Measurements from ENCODE around the gene SYNCRIP. TPM values are rescaled to one million over a fixed set of nuclear protein-coding genes. Genes with fewer than 3 reads are reported as not detected.
A peak's percentile ranks its signal among the peaks of the same experiment; 100 is the strongest.

The SYNCRIP gene
- total and polyA plus RNA-seq, 2 of the 13 experiments (the other 11 are each of a cell fraction or from before 2014, with no cell fraction given) = 8.1 to 112 TPM

GRCh38 chr6:85594197-85594930, 48.3 kb downstream of the SYNCRIP start (continued):
- TF ChIP-seq, protein P1, sequence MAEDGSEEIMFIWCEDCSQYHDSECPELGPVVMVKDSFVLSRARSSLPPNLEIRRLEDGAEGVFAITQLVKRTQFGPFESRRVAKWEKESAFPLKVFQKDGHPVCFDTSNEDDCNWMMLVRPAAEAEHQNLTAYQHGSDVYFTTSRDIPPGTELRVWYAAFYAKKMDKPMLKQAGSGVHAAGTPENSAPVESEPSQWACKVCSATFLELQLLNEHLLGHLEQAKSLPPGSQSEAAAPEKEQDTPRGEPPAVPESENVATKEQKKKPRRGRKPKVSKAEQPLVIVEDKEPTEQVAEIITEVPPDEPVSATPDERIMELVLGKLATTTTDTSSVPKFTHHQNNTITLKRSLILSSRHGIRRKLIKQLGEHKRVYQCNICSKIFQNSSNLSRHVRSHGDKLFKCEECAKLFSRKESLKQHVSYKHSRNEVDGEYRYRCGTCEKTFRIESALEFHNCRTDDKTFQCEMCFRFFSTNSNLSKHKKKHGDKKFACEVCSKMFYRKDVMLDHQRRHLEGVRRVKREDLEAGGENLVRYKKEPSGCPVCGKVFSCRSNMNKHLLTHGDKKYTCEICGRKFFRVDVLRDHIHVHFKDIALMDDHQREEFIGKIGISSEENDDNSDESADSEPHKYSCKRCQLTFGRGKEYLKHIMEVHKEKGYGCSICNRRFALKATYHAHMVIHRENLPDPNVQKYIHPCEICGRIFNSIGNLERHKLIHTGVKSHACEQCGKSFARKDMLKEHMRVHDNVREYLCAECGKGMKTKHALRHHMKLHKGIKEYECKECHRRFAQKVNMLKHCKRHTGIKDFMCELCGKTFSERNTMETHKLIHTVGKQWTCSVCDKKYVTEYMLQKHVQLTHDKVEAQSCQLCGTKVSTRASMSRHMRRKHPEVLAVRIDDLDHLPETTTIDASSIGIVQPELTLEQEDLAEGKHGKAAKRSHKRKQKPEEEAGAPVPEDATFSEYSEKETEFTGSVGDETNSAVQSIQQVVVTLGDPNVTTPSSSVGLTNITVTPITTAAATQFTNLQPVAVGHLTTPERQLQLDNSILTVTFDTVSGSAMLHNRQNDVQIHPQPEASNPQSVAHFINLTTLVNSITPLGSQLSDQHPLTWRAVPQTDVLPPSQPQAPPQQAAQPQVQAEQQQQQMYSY (CRISPR knock-in tag; IDR thresholded peaks at IDR 0.05) = no peak
- no peak for TF ChIP-seq ETV5 (CRISPR knock-in tag; IDR thresholded peaks at IDR 0.05; ENCODE audit: borderline replicate concordance)
- no peak for TF ChIP-seq HNRNPH1 (optimal IDR thresholded peaks at IDR 0.05; ENCODE audit: low read depth, low read length)
- TF ChIP-seq MYNN (CRISPR knock-in tag; IDR thresholded peaks at IDR 0.05; ENCODE audit: low read depth) = 0 out of 2 replicates have a peak, but pooled peaks have one; percentile 3
- 0 out of 2 replicates have a peak, but pooled peaks have one; percentile 27 for TF ChIP-seq ZBTB1 (CRISPR knock-in tag; IDR thresholded peaks at IDR 0.05; ENCODE audit: borderline replicate concordance)
- TF ChIP-seq ZNF564 (CRISPR knock-in tag; IDR thresholded peaks at IDR 0.05) = no peak
- no peak for TF ChIP-seq ZNF256 (CRISPR knock-in tag; conservative IDR thresholded peaks at IDR 0.05)
- TF ChIP-seq ZNF552 (CRISPR knock-in tag; IDR thresholded peaks at IDR 0.05; ENCODE audit: borderline replicate concordance) = no peak
- no peak; the same call in 1 of the 2 replicates for TF ChIP-seq KDM5A (IDR thresholded peaks at IDR 0.05; ENCODE audit: borderline replicate concordance, low read length)
- TF ChIP-seq, protein P2, sequence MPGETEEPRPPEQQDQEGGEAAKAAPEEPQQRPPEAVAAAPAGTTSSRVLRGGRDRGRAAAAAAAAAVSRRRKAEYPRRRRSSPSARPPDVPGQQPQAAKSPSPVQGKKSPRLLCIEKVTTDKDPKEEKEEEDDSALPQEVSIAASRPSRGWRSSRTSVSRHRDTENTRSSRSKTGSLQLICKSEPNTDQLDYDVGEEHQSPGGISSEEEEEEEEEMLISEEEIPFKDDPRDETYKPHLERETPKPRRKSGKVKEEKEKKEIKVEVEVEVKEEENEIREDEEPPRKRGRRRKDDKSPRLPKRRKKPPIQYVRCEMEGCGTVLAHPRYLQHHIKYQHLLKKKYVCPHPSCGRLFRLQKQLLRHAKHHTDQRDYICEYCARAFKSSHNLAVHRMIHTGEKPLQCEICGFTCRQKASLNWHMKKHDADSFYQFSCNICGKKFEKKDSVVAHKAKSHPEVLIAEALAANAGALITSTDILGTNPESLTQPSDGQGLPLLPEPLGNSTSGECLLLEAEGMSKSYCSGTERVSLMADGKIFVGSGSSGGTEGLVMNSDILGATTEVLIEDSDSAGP (CRISPR knock-in tag; IDR thresholded peaks at IDR 0.05; ENCODE audit: borderline replicate concordance) = peak; percentile 78; the same call in 1 of the 2 replicates
- 0 out of 2 replicates have a peak, but pooled peaks have one; percentile 12 for TF ChIP-seq ZNF772 (CRISPR knock-in tag; IDR thresholded peaks at IDR 0.05)
- TF ChIP-seq LCORL (IDR thresholded peaks at IDR 0.05) = no peak
- TF ChIP-seq LCORL (CRISPR knock-in tag; IDR thresholded peaks at IDR 0.05) = peak; percentile 7; the same call in 1 of the 2 replicates
- TF ChIP-seq BORCS8-MEF2B (CRISPR knock-in tag; IDR thresholded peaks at IDR 0.05) = no peak
- TF ChIP-seq CREM (IDR thresholded peaks at IDR 0.05) = 0 out of 2 replicates have a peak, but pooled peaks have one; percentile 5
- TF ChIP-seq CREM (CRISPR knock-in tag; IDR thresholded peaks at IDR 0.05) = no peak
- TF ChIP-seq MED8 (CRISPR knock-in tag; IDR thresholded peaks at IDR 0.05; ENCODE audit: insufficient replicate concordance) = no peak
- 0 out of 2 replicates have a peak, but pooled peaks have one; percentile 6 for TF ChIP-seq ZNF546 (CRISPR knock-in tag; conservative IDR thresholded peaks at IDR 0.05)
- TF ChIP-seq ZNF713 (CRISPR knock-in tag; IDR thresholded peaks at IDR 0.05) = no peak
- TF ChIP-seq KDM6A (CRISPR knock-in tag; IDR thresholded peaks at IDR 0.05; ENCODE audit: low read depth) = no peak
- no peak for TF ChIP-seq TEAD2 (CRISPR knock-in tag; IDR thresholded peaks at IDR 0.05)
- TF ChIP-seq PAF1 (CRISPR knock-in tag; IDR thresholded peaks at IDR 0.05) = no peak
- no peak for TF ChIP-seq ZNF34 (CRISPR knock-in tag; IDR thresholded peaks at IDR 0.05; ENCODE audit: borderline replicate concordance)
- peak; percentile 8; the same call in 1 of the 2 replicates for TF ChIP-seq JUN (CRISPR knock-in tag; IDR thresholded peaks at IDR 0.05)
- no peak for TF ChIP-seq ZMYM4 (CRISPR knock-in tag; IDR thresholded peaks at IDR 0.05)
- TF ChIP-seq ZSCAN31 (CRISPR knock-in tag; IDR thresholded peaks at IDR 0.05; ENCODE audit: low read depth) = no peak

Data from HepG2 (cell line).